ENCODE results near the gene ARHGAP40.

The ARHGAP40 gene

GRCh38 chr20:38615283-38615682 lies 13.7 kb downstream of the ARHGAP40 start (continued):
- TF ChIP-seq ZNF580 (tag by site-specific recombination; IDR thresholded peaks at IDR 0.05) (no peak), ZBTB7A (tag by site-specific recombination; IDR thresholded peaks at IDR 0.05; ENCODE audit: low read depth) (no peak), INSM2 (tag by site-specific recombination; IDR thresholded peaks at IDR 0.05) (no peak), WT1 (tag by site-specific recombination; IDR thresholded peaks at IDR 0.05) (no peak), ATF2 (tag by site-specific recombination; IDR thresholded peaks at IDR 0.05; ENCODE audit: low read depth) (no peak), RBAK (tag by site-specific recombination; IDR thresholded peaks at IDR 0.05) (no peak), ZNF18 (tag by site-specific recombination; IDR thresholded peaks at IDR 0.05) (no peak), ZNF488 (tag by site-specific recombination; IDR thresholded peaks at IDR 0.05) (no peak), SP7 (tag by site-specific recombination; IDR thresholded peaks at IDR 0.05) (no peak), ZNF707 (tag by site-specific recombination; IDR thresholded peaks at IDR 0.05) (no peak), ZNF23 (tag by site-specific recombination; IDR thresholded peaks at IDR 0.05; ENCODE audit: borderline replicate concordance) (no peak), ZNF596 (tag by site-specific recombination; IDR thresholded peaks at IDR 0.05) (no peak)

GRCh38 chr20:38616457-38616856 lies 14.8 kb downstream of the ARHGAP40 start:
- Histone ChIP-seq H3K36me3 (ENCODE audit: control insufficient read depth in 2 of 2, insufficient read depth in 1 of 2, low read length in 2 of 2) (no peaks in the 10 kb centered on the region), H3K27ac (ENCODE audit: extremely low read depth, low read depth, low read length) (no peak overlapping the region), H3K4me1 (ENCODE audit: control insufficient read depth, insufficient read depth, low read length) (no peaks in the 10 kb centered on the region), H3K9me3 (ENCODE audit: control insufficient read depth, insufficient read depth, low read depth, low read length) (no peaks in the 10 kb centered on the region), H3K4me3 (ENCODE audit: low read depth, low read length) (no peak overlapping the region)
- POLR2A ChIA-PET: no interaction called here
- TF ChIP-seq ZNF768 (tag by site-specific recombination; IDR thresholded peaks at IDR 0.05): no peak
- no peak for TF ChIP-seq ZSCAN30 (tag by site-specific recombination; IDR thresholded peaks at IDR 0.05)
- no peak for TF ChIP-seq ZBTB6 (tag by site-specific recombination; IDR thresholded peaks at IDR 0.05)
- no peak for TF ChIP-seq ZNF394 (tag by site-specific recombination; IDR thresholded peaks at IDR 0.05; ENCODE audit: borderline replicate concordance)
- no peak for TF ChIP-seq ZNF24 (tag by site-specific recombination; IDR thresholded peaks at IDR 0.05)
- CTCF ChIA-PET: interaction anchor here (2.6 kb wide), 1 partner anchor 17 kb away, joined by 6 read pairs; no protein-coding TSS in a partner anchor
